Panc1 (cell line): Measurements from ENCODE around the gene STK11IP. TPM values are rescaled to one million over a fixed set of nuclear protein-coding genes. Genes with fewer than 3 reads are reported as not detected.
A peak's percentile ranks its signal among the peaks of the same experiment; 100 is the strongest.

Experiments used
- ATAC-seq: fragments of 200-7000 bp; cut with Tn5 transposase; 2 replicates; pipeline ENCODE4 v1.9.1; 2020; ENCODE audit warnings: mild to moderate bottlenecking, moderate library complexity
- BruUV-seq: library from RNA; stranded (reverse); fragments of 400-500 nt; replicated peaks from 2 replicates; lab custom pipeline; 2021; lab: Mats Ljungman, UMichigan
- CTCF ChIA-PET: fragments of 300-600 bp; sonication (Branson Sonifier 250); formaldehyde crosslinking; loops from one replicate; lab custom pipeline; 2022; ENCODE audit warnings: antibody characterized with exemption; lab: Charles Lee
- POLR2A ChIA-PET: fragments of 300-600 bp; sonication (Branson Sonifier 250); formaldehyde crosslinking; loops from one replicate; lab custom pipeline; 2022; ENCODE audit warnings: antibody characterized with exemption; lab: Charles Lee
- DNase-seq: peaks from one replicate; pipeline ENCODE4 v3.0.0-alpha.2; 2010; ENCODE audit warnings: low read depth, low spot score
- H3K27ac ChIP-seq: 2 replicates; pipeline ENCODE4 v1.5.1; 2011; ENCODE audit warnings: mild to moderate bottlenecking, low read length, inconsistent platforms
- H3K27me3 ChIP-seq: fragments of 200-500 bp; sonication (Bioruptor generic); 2 replicates; pipeline ENCODE4 v1.6.0; 2014; ENCODE audit warnings: low read length, inconsistent platforms; ENCODE audit not compliant: control insufficient read depth, insufficient read depth
- H3K36me3 ChIP-seq: fragments of 200-500 bp; sonication (Bioruptor generic); 2 replicates; pipeline ENCODE4 v1.5.1; 2014; ENCODE audit warnings: inconsistent platforms, mild to moderate bottlenecking, low read length, moderate library complexity; ENCODE audit not compliant: control insufficient read depth, insufficient read depth
- H3K4me1 ChIP-seq: 2 replicates; pipeline ENCODE4 v1.5.1; 2011; ENCODE audit warnings: inconsistent platforms, mild to moderate bottlenecking, low read length, moderate library complexity; ENCODE audit not compliant: control insufficient read depth, insufficient read depth
- H3K4me3 ChIP-seq, 2 experiments: 2 replicates each; pipeline ENCODE4 v1.5.1; 2011 to 2012; ENCODE audit warnings: low read depth in 2 of 2, low read length in 2 of 2, mild to moderate bottlenecking in 2 of 2, inconsistent platforms in 1 of 2, moderate library complexity in 1 of 2
- H3K9me3 ChIP-seq: fragments of 200-500 bp; sonication (Bioruptor generic); 2 replicates; pipeline ENCODE4 v1.5.1; 2014; ENCODE audit warnings: low read depth, mild to moderate bottlenecking, inconsistent platforms, low read length, moderate library complexity; ENCODE audit not compliant: control insufficient read depth, insufficient read depth
- CTCF ChIP-seq: fragments of 450-650 bp; IDR thresholded peaks from 2 replicates; pipeline ENCODE4 v1.5.1; 2017; ENCODE audit warnings: mild to moderate bottlenecking
- POLR2AphosphoS5 ChIP-seq: IDR thresholded peaks from 2 replicates; pipeline ENCODE4 v1.6.1; 2012; ENCODE audit warnings: mild to moderate bottlenecking, low read depth, low read length, moderate library complexity
- SIN3A ChIP-seq: IDR thresholded peaks from 2 replicates; pipeline ENCODE4 v1.6.1; 2012; ENCODE audit warnings: low read depth, mild to moderate bottlenecking, low read length, moderate library complexity, borderline replicate concordance; ENCODE audit not compliant: insufficient read depth
- TCF7L2 ChIP-seq: IDR thresholded peaks from 2 replicates; pipeline ENCODE4 v1.6.1; 2011; ENCODE audit warnings: mild to moderate bottlenecking, low read depth, low read length, inconsistent platforms
- in situ Hi-C: cut with HindIII; loops from 2 replicates; pipeline ENCODE4 v1.10.0; 2016; ENCODE audit warnings: low sequenced_read_pairs, low pct_unique_long_range_greater_than_20kb
- intact Hi-C: fragments of 100-400 bp; cut with micrococcal nuclease; formaldehyde crosslinking; loops from one replicate; pipeline ENCODE4 v1.10.0; 2022; ENCODE audit not compliant: unreplicated experiment
- total RNA-seq: library from RNA; stranded (reverse); gene quantifications from one replicate; pipeline ENCODE4 v1.2.1, GENCODE V29; 2021; ENCODE audit not compliant: unreplicated experiment
- TF ChIP-seq, protein P1 (sequence below), 2 experiments: IDR thresholded peaks; 2 replicates each; pipeline ENCODE4 v1.6.1; 2011 to 2012; ENCODE audit warnings: low read depth in 2 of 2, control low read depth in 1 of 2, low read length in 1 of 2, mild to moderate bottlenecking in 1 of 2, moderate library complexity in 1 of 2; ENCODE audit not compliant: insufficient read depth in 1 of 2

The STK11IP gene
- total RNA-seq, 1 experiment from 2014 or later = 48.2 TPM

GRCh38 chr2:219641390-219642068, 43.9 kb downstream of the STK11IP start:
- Histone ChIP-seq H3K36me3 (no peaks in the 10 kb centered on the region), H3K4me3 (no peak overlapping the region), H3K27me3 (no peaks in the 10 kb centered on the region), H3K27ac (no peak overlapping the region), H3K4me1 (no peaks in the 10 kb centered on the region; the same call in 1 of the 2 replicates), H3K9me3 (no peaks in the 10 kb centered on the region)
- DNase-seq (no peak), ATAC-seq (no peak)
- no TSS peak for BruUV-seq
- ChIA-PET CTCF (interaction anchor here (1.1 to 1.2 kb wide), 2 partner anchors 18 to 22 kb away, joined by 3 read pairs; no protein-coding TSS in a partner anchor), POLR2A (no interaction called here)
- in situ Hi-C loops (no loop called here), intact Hi-C loops (loop anchor here (1.0 kb wide), 2 partner anchors 48 to 103 kb away; no protein-coding TSS in a partner anchor)
- TF ChIP-seq, protein P1, sequence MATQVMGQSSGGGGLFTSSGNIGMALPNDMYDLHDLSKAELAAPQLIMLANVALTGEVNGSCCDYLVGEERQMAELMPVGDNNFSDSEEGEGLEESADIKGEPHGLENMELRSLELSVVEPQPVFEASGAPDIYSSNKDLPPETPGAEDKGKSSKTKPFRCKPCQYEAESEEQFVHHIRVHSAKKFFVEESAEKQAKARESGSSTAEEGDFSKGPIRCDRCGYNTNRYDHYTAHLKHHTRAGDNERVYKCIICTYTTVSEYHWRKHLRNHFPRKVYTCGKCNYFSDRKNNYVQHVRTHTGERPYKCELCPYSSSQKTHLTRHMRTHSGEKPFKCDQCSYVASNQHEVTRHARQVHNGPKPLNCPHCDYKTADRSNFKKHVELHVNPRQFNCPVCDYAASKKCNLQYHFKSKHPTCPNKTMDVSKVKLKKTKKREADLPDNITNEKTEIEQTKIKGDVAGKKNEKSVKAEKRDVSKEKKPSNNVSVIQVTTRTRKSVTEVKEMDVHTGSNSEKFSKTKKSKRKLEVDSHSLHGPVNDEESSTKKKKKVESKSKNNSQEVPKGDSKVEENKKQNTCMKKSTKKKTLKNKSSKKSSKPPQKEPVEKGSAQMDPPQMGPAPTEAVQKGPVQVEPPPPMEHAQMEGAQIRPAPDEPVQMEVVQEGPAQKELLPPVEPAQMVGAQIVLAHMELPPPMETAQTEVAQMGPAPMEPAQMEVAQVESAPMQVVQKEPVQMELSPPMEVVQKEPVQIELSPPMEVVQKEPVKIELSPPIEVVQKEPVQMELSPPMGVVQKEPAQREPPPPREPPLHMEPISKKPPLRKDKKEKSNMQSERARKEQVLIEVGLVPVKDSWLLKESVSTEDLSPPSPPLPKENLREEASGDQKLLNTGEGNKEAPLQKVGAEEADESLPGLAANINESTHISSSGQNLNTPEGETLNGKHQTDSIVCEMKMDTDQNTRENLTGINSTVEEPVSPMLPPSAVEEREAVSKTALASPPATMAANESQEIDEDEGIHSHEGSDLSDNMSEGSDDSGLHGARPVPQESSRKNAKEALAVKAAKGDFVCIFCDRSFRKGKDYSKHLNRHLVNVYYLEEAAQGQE (IDR thresholded peaks at IDR 0.05; ENCODE audit: insufficient read depth in 1 of 2, low read depth in 2 of 2, low read length in 1 of 2) = no peak
- TF ChIP-seq CTCF = no peak

DNA sequence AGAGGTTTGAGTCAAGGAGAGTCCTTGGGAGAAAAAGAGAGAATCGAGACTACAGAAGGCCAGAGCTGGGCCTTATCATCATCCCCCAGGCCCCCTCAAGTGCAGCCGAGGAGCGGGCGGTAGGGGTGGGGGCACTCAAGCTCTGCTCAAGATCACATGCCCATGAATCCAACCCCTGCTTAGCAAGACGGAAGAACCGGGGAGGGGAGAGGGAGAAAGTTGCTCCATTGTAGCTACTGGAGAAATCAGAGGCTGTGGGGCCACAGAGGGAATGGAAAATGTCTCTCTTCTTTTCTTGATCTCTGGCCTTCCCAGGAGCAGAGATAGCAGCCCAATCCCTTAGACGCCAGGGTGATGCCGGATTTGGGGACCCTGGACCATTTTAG, 44.4 kb downstream of the STK11IP start:
- POLR2A ChIA-PET = no interaction called here
- no peak overlapping the region for H3K27ac ChIP-seq
- CTCF ChIA-PET = interaction anchor here (1.1 to 1.2 kb wide), 2 partner anchors 19 to 23 kb away, joined by 3 read pairs; no protein-coding TSS in a partner anchor
- TF ChIP-seq, protein P1 (IDR thresholded peaks at IDR 0.05; ENCODE audit: insufficient read depth in 1 of 2, low read depth in 2 of 2, low read length in 1 of 2) = no peak
- TF ChIP-seq TCF7L2 (no peak), SIN3A (no peak), POLR2AphosphoS5 (no peak), CTCF (no peak)
- intact Hi-C loops = loop anchor here (1.0 kb wide), 2 partner anchors 47 to 104 kb away; no protein-coding TSS in a partner anchor
- H3K4me3 ChIP-seq = no peak overlapping the region
- peak; percentile 39 for ATAC-seq
- no peaks in the 10 kb centered on the region for H3K9me3 ChIP-seq
- no peak for DNase-seq
- no peaks in the 10 kb centered on the region for H3K36me3 ChIP-seq
- in situ Hi-C loops = no loop called here
- no peaks in the 10 kb centered on the region for H3K27me3 ChIP-seq
- H3K4me1 ChIP-seq = no peaks in the 10 kb centered on the region; the same call in 1 of the 2 replicates
- BruUV-seq = no TSS peak
